HepG2 (cell line): ENCODE results near the gene GALNT15.

Experiments
- CTCF ChIP-seq: sonication (generic); formaldehyde crosslinking; IDR thresholded peaks from 2 replicates; pipeline ENCODE4 v1.5.0; 2020; ENCODE audit warnings: mild to moderate bottlenecking, missing genetic modification reagents, moderate library complexity
- TBL1XR1 ChIP-seq: fragments of 150-350 bp; IDR thresholded peaks from 2 replicates; pipeline ENCODE4 v1.6.1; 2014; ENCODE audit warnings: borderline replicate concordance, low read length; ENCODE audit not compliant: partially characterized antibody
- YY1 ChIP-seq: IDR thresholded peaks from 2 replicates; pipeline ENCODE4 v1.6.1; 2011; ENCODE audit warnings: low read length, low read depth, moderate library complexity, mild to moderate bottlenecking; ENCODE audit not compliant: insufficient read depth, insufficient replicate concordance

GRCh38 chr3:16264174-16264707 is 89.8 kb downstream of the GALNT15 start:
- TF ChIP-seq CTCF (CRISPR knock-in tag) (no peak), TBL1XR1 (no peak), YY1 (no peak)
